ENCODE measurements around the gene NTHL1.

NTHL1 gene
- 3.9 to 9.6 reads per million in 2 donors for total RNA-seq

- peak; percentile 86 for DNase-seq
Observed at GRCh38 chr16:2047330-2048115, at the start of gene NTHL1, which contains the start of gene TSC2. Gene NTHL1 (minus strand): TSS chr16:2047834. CDS start chr16:2047823, 11 bp downstream. Gene TSC2 (plus strand): TSS chr16:2047985. CDS start chr16:2048616, 631 bp downstream.

DNA sequence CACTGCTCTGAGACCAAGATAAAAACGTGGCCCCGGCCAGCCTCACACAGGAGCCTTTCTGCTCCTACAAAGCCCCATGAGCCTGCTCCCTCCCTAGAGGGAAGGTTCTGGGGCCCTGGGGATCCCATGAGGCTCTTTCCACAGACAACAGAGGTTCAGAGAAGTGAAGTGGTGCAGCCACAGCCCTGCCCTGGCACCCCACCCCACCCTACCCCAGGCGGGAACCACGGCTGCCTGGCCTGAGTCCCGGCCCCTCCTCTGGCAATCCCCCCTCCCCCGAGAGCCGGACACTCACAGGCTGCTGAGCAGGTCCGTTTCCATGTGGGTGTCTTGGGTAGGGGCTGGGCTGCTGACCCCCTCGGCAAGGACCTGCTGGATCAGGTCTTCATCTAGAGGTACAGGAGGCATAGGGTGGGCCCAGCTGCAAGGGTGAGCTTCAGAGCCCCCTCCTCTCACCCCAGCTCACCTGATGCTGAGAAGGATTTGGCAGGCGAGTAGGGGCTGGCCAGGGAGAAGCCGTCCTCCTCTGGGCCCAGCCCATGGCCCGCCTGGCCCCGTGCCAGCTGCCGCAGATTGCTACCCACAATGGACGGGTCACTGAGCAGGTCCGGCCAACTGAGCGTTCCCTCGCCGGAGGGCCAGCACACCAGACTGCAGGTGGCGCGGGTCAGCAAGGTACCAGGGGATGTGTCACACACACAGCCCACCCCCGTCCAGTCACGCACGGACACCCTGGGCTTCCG, 49.4 kb upstream of the NTHL1 start:
- DNase-seq, result no peak

DNA sequence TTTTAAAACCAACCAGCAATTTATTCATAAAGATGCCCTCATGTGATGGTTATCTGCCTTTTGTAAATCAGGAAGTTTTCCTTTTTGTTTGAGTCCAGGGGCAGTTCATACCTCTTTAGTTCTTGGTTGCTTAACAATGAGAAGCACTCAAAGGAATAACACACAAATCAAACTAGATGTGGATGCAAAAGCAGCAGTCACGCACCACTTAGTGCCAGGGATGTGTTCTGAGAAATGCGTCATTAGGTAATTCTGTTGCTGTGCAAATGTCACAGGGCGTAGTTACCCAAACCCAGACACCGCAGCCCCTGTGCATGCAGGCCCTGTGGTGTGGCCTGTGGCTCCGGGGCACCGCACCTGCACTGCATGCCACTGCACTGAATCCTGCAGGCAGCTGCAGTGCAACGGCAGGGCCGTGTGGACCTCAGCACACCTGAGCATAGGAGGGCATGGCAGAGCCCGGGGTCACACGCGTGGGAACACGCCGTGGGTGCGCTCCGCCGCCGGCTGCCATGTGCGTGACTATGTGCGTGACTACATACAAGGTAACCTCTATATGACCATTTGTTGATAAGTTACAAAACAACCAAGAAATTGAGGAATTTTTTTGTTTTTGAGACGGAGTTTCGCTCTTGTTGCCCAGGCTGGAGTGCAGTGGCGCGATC, 48.4 kb upstream of the NTHL1 start:
- no peak for DNase-seq

GRCh38 chr16:2095315-2095853, 47.8 kb upstream of the NTHL1 start:
- DNase-seq, result no peak

- DNase-seq, result no peak
Observed at GRCh38 chr16:2093793-2094192, 46.2 kb upstream of the NTHL1 start.

DNA sequence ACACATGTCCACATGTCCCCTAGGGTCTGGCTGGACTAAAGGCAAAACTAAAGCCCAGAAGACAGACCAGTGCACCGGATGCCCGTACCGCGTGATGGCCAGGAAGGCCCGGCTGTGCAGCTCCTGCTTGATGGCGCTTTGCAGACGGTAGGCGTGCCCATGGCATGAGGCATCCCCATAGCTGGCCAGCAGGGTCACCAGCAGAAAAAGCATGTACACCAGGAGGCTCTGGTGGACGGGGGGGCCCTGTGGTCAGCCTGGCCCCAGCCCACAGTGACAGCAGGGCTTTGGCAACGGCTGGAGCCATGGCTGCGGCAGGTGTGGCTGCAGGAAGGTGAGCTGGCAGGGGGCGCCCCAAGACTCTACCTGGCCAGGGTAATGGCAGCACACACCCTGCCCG, 45.2 kb upstream of the NTHL1 start:
- no peak for DNase-seq

DNA sequence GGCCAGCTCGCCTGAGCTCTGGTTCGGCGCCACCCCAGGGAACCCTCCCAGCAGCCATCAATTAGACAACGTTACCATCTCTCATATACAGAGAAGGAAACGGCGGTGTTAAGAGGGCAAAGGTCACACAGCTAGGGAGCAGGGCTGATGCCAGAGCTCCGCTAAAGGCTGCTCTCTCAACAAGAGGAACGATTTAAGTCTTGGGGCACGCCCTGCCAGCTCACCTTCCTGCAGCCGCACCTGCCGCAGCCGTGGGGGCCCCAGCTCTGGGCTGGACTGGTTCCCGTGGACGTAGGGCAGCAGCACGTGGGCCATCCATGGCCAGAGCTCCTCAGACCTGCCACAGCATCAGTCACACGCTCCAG, 44.6 kb upstream of the NTHL1 start:
- no peak for DNase-seq

GRCh38 chr16:2091547-2092255, 44.1 kb upstream of the NTHL1 start:
- no peak for DNase-seq

- DNase-seq, result peak; percentile 45
Observed at GRCh38 chr16:2090777-2091546, 43.3 kb upstream of the NTHL1 start.

- DNase-seq, result no peak
Observed at GRCh38 chr16:2090481-2090776, 42.8 kb upstream of the NTHL1 start.

DNA sequence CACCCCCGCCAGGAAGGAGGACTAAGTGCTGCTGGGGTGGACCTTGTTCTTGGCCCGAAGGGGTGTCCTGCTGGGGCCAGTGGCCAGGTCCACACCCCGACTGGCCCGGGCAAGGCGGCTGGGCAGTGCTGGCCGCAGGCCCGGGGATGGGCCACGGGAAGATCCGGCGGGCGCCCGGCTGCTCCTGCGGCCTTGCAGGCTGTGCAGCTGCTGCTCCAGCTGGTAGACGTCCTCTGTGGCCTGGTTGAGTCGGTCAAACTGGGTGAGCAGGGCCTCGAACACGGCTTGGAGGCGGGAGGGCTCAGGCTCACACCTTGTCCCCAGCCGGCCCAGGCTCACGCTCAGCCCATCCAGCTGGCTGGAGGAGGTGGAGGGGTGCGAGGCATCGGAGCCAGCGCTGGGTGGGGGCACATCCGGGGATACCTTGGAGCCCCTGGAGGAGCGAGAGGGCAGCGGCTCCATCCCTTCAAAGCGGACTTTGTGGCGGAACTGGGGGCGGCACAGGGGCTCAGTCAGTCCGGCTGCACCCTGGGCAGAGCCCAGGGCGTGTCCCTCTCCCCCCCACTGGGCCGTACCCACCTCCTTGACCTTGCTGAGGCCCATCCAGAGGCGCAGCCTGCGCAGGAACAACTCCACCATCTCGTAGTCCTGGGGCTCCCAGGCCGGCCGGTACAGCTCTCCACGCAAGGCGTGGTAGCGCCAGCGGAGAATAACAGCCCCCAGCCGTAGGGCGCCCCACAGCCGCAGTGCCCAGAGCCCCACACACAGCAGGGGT, 42.3 kb upstream of the NTHL1 start:
- DNase-seq, result no peak

- no peak for DNase-seq
Observed at GRCh38 chr16:2088759-2089358, 41.2 kb upstream of the NTHL1 start.

DNA sequence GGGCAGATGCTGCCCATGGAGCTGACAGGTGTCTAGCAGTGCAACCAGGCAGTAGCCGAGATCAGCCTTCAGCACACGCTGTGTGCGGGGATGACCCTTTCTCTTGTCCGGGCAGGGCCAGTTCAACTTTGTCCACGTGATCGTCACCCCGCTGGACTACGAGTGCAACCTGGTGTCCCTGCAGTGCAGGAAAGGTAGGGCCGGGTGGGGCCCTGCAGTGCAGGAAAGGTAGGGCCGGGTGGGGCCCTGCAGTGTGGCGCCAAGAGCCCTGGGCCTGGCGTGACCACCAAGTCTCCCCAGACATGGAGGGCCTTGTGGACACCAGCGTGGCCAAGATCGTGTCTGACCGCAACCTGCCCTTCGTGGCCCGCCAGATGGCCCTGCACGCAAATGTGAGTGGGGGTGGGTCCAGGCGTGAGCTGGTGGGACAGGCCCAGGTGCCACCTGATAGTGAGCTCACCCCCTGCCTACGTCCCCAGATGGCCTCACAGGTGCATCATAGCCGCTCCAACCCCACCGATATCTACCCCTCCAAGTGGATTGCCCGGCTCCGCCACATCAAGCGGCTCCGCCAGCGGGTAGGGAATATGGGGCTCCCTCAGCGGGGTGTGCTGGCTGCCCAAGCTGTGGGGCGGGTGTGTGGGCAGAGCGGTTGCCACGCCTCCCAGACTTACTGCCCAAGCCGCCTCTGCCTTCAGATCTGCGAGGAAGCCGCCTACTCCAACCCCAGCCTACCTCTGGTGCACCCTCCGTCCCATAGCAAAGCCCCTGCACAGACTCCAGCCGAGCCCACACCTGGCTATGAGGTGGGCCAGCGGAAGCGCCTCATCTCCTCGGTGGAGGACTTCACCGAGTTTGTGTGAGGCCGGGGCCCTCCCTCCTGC, 40.4 kb upstream of the NTHL1 start:
- no peak for DNase-seq

DNA sequence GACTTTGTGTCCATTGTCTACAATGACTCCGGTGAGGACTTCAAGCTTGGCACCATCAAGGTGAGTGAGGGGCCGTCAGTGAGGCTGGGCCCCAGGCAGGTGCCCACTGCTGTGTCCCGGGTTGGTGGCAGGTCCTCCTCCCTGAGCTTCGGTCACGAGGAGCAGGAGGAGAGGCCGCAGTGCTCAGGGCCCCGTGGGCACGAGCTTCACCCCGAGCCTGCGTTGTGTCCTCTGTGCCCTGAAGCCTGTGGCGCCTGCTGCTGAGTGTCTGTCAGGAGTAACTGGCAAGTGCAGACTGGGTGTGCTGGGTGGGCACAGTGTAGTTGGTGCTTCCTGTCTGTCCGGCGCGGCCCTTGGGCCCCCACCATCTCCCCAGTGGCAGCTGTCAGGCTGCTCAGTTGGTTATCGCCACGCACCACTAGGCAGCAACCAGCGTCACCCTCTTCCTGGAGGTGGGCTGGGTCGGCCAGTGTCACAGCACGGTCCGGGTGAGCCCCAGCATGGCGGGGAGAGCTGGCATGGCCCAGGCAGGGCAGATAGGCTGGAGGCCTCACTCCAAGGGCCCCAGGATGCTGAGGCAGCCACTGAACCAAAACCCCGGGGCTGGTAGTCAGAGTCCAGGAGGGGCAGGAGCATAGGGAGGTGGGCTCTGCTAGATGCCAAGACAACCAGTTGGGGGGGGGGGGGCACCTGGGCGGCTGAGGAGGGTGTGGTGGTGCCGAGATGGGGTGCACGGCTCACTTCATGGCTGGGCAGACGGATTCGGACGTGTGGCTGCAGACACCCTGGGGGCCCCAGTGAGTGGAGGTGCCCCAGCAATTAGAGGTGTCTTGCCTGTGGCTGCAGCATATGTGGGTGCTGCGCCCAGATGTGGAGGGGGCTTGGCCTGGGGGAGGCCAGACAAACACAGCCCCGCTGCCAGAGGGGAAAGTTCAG, 39.4 kb upstream of the NTHL1 start:
- DNase-seq, result no peak

DNA sequence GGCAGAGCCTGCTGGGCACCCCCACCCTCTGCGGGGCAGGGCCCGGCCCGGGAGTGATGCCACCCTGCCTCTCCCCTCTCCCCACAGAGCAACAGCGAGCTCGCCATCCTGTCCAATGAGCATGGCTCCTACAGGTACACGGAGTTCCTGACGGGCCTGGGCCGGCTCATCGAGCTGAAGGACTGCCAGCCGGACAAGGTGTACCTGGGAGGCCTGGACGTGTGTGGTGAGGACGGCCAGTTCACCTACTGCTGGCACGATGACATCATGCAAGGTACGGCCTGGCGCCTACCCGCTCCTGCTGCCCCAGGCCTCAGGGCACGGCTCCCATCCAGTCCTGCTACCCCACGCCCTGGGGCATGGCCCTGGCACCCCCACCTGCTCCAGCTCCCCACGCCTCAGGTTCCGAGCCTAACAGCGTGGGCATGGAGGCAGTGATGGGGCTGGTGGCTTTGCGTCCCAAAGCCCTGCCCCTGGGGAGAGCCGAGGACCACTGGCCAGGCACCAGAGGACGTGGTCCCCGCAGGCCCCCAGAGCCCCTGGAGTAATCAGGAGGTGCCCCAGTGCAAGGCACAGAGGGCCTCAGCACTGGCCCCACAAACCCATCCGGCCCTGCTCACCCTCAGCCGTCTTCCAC, 38.6 kb upstream of the NTHL1 start:
- DNase-seq, result no peak

DNA sequence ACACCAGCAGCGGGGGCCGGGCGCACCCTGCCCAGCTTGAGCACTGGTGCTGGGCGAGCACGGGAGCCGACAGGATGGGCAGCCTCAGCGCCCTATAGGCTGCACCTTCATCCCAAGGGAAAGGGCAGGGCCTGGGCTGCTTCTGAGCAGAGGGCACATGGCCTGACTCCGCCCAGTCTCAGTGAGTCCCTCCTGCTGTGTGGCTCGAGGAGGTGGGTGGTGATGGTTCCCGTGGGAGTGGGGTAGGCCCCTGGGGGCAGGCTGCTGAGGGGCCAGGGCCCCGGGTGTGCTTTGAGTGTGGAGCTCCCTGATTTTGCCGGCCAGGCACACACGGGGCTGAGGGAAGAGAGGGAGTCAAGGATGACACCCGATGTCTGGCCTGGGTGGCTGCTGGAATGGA, 38.0 kb upstream of the NTHL1 start:
- DNase-seq, result no peak

- DNase-seq, result no peak
Observed at GRCh38 chr16:2084895-2085625, 37.4 kb upstream of the NTHL1 start.
